ENCODE measurements around the gene CHMP5. TPM values are rescaled to one million over a fixed set of nuclear protein-coding genes. Genes with fewer than 3 reads are reported as not detected.
"Not testable (repeated sequence)": the region's sequence is repeated elsewhere in the genome, so short reads cannot be mapped to it uniquely, and the experiment has no call there.

CHMP5 gene
- total RNA-seq, 4 donors from 2014 or later = 39.5 to 60.4 (median 56.0) TPM

GRCh38 chr9:33309903-33310302, 45.1 kb downstream of the CHMP5 start:
- no peak for TF ChIP-seq CTCF (IDR thresholded peaks at IDR 0.05)

GRCh38 chr9:33310748-33311147, 45.9 kb downstream of the CHMP5 start:
- no peak for TF ChIP-seq CTCF (IDR thresholded peaks at IDR 0.05)
- DNase-seq (ENCODE audit: low spot score) (no peak), ATAC-seq (ENCODE audit: low FRiP score) (no peak)

More at GRCh38 chr9:33309903-33310302, 45.1 kb downstream of the CHMP5 start:
- DNase-seq (ENCODE audit: low spot score) (no peak), ATAC-seq (ENCODE audit: low FRiP score) (no peak)

- TF ChIP-seq CTCF (IDR thresholded peaks at IDR 0.05) = no peak
- no peak for ATAC-seq (ENCODE audit: low FRiP score)
- no peak for DNase-seq (ENCODE audit: low spot score)
Measured at GRCh38 chr9:33311953-33312352, 47.1 kb downstream of the CHMP5 start.

- ATAC-seq (ENCODE audit: low FRiP score) (no peak), DNase-seq (ENCODE audit: low spot score) (no peak)
- TF ChIP-seq CTCF (IDR thresholded peaks at IDR 0.05) = no peak
Measured at GRCh38 chr9:33315371-33315770, 50.5 kb downstream of the CHMP5 start.

GRCh38 chr9:33317136-33317535, 52.3 kb downstream of the CHMP5 start:
- DNase-seq (ENCODE audit: low spot score); ATAC-seq (ENCODE audit: low FRiP score): not testable (repeated sequence)

GRCh38 chr9:33318225-33318624, 53.4 kb downstream of the CHMP5 start:
- no peak for TF ChIP-seq CTCF (IDR thresholded peaks at IDR 0.05)
- ATAC-seq (ENCODE audit: low FRiP score) (no peak), DNase-seq (ENCODE audit: low spot score) (no peak)

- ATAC-seq (ENCODE audit: low FRiP score) (no peak), DNase-seq (ENCODE audit: low spot score) (no peak)
- no peak for TF ChIP-seq CTCF (IDR thresholded peaks at IDR 0.05)
Measured at GRCh38 chr9:33318781-33319180, 53.9 kb downstream of the CHMP5 start.

GRCh38 chr9:33320230-33320567, 55.4 kb downstream of the CHMP5 start:
- TF ChIP-seq CTCF (IDR thresholded peaks at IDR 0.05) = no peak
- ATAC-seq (ENCODE audit: low FRiP score) (peak; percentile 62), DNase-seq (ENCODE audit: low spot score) (no peak)

Measured in omental fat pad (tissue), 4 donors.